ENCODE data around the gene TSPYL2. TPM values are rescaled to one million over a fixed set of nuclear protein-coding genes. Genes with fewer than 3 reads are reported as not detected.
A peak's percentile ranks its signal among the peaks of the same experiment; 100 is the strongest.

TSPYL2 gene
- total RNA-seq, 1 donor from 2014 or later: 30.1 TPM

- H3K4me1 Mint-ChIP-seq (ENCODE audit: unreplicated experiment): peaks cover 5% of the 10 kb centered on the region
- H3K9me3 Mint-ChIP-seq: no peaks in the 10 kb centered on the region
- peak within 1 kb of the TSS; percentile 50 for H3K27ac Mint-ChIP-seq
- no peaks in the 10 kb centered on the region for H3K27me3 Mint-ChIP-seq
- no peak for DNase-seq (ENCODE audit: extremely low spot score, unreplicated experiment)
- peak within 1 kb of the TSS; percentile 88 for H3K4me3 Mint-ChIP-seq
- H3K36me3 Mint-ChIP-seq: no peaks in the 10 kb centered on the region
- no peak for TF ChIP-seq CTCF (conservative IDR thresholded peaks at IDR 0.05)
Measured at GRCh38 chrX:53048169-53049126, 33.7 kb upstream of the TSPYL2 start, which contains the start of gene GPR173. GPR173 (plus strand) TSS chrX:53048789; CDS start chrX:53076622, 27,833 bp downstream.

GRCh38 chrX:53049127-53049517, 33.0 kb upstream of the TSPYL2 start:
- H3K9me3 Mint-ChIP-seq: no peaks in the 10 kb centered on the region

GRCh38 chrX:53050841-53051240, 31.3 kb upstream of the TSPYL2 start:
- no peak for DNase-seq (ENCODE audit: extremely low spot score, unreplicated experiment)
- TF ChIP-seq CTCF (conservative IDR thresholded peaks at IDR 0.05): no peak
- Mint-ChIP-seq H3K4me1 (ENCODE audit: unreplicated experiment) (peaks cover 5% of the 10 kb centered on the region), H3K27me3 (no peaks in the 10 kb centered on the region), H3K27ac (no peak overlapping the region), H3K4me3 (no peak overlapping the region), H3K36me3 (no peaks in the 10 kb centered on the region), H3K9me3 (no peaks in the 10 kb centered on the region)

More at GRCh38 chrX:53049127-53049517, 33.0 kb upstream of the TSPYL2 start:
- no peak overlapping the region for H3K27ac Mint-ChIP-seq
- no peak for TF ChIP-seq CTCF (conservative IDR thresholded peaks at IDR 0.05)
- H3K4me1 Mint-ChIP-seq (ENCODE audit: unreplicated experiment): peaks cover 5% of the 10 kb centered on the region
- H3K27me3 Mint-ChIP-seq: no peaks in the 10 kb centered on the region
- H3K36me3 Mint-ChIP-seq: no peaks in the 10 kb centered on the region
- peak overlapping the region; percentile 88 for H3K4me3 Mint-ChIP-seq
- DNase-seq (ENCODE audit: extremely low spot score, unreplicated experiment): no peak

GRCh38 chrX:53055244-53055849, 26.8 kb upstream of the TSPYL2 start:
- DNase-seq (ENCODE audit: extremely low spot score, unreplicated experiment): no peak
- Mint-ChIP-seq H3K27me3 (no peaks in the 10 kb centered on the region), H3K9me3 (no peaks in the 10 kb centered on the region), H3K36me3 (no peaks in the 10 kb centered on the region), H3K4me1 (ENCODE audit: unreplicated experiment) (no peaks in the 10 kb centered on the region), H3K27ac (no peak overlapping the region), H3K4me3 (no peak overlapping the region)
- no peak for TF ChIP-seq CTCF (conservative IDR thresholded peaks at IDR 0.05)

GRCh38 chrX:53056292-53056691, 25.9 kb upstream of the TSPYL2 start:
- Mint-ChIP-seq H3K36me3 (no peaks in the 10 kb centered on the region), H3K27me3 (no peaks in the 10 kb centered on the region), H3K27ac (no peak overlapping the region), H3K4me1 (ENCODE audit: unreplicated experiment) (no peaks in the 10 kb centered on the region), H3K9me3 (no peaks in the 10 kb centered on the region), H3K4me3 (no peak overlapping the region)
- TF ChIP-seq CTCF (conservative IDR thresholded peaks at IDR 0.05): no peak
- DNase-seq (ENCODE audit: extremely low spot score, unreplicated experiment): no peak

All from type B pancreatic cell (in vitro differentiated cells).